Prostate gland (tissue), 2 donors: ENCODE results near the gene NUP107.

ENCODE experiments used
- POLR2A ChIP-seq: fragments of 450-650 bp; IDR thresholded peaks from one replicate; pipeline ENCODE4 v1.6.1; 2016; ENCODE audit warnings: antibody characterized with exemption, mild to moderate bottlenecking
- POLR2AphosphoS5 ChIP-seq: sonication (generic); formaldehyde crosslinking; IDR thresholded peaks from one replicate; pipeline ENCODE4 v1.6.1; 2017; ENCODE audit warnings: antibody characterized with exemption
- TF ChIP-seq, protein P1 (sequence below), 4 experiments: fragments of 200-600 bp in 2 of 4; fragments of 450-650 bp in 2 of 4; sonication (generic) in 2 of 4; IDR thresholded peaks; 1 replicate in 3 of 4; 2 replicates in 1 of 4; pipeline ENCODE4 v1.5.1; 2016 to 2019; ENCODE audit warnings: antibody characterized with exemption in 4 of 4, mild to moderate bottlenecking in 2 of 4, moderate library complexity in 2 of 4

DNA sequence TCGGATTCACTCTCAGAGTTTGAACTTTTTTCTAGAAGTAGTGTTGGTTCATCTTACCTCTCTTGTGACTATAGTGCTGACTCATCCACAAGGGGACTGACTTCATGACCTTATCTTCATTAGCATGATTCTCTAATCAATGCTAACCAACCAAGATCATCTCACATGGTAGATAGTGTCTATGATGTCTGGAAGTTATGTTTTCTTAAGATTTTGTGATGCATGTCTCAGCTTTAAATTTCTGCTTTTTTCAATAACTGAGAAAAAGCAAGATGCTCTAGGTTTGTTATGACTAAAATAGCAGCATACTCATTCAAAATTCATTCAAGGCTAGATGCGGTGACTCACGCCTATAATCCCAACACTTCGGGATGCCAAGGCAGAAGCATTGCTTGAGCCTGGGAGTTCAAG, 46.9 kb downstream of the NUP107 start:
- TF ChIP-seq POLR2AphosphoS5: no peak
- TF ChIP-seq, protein P1, sequence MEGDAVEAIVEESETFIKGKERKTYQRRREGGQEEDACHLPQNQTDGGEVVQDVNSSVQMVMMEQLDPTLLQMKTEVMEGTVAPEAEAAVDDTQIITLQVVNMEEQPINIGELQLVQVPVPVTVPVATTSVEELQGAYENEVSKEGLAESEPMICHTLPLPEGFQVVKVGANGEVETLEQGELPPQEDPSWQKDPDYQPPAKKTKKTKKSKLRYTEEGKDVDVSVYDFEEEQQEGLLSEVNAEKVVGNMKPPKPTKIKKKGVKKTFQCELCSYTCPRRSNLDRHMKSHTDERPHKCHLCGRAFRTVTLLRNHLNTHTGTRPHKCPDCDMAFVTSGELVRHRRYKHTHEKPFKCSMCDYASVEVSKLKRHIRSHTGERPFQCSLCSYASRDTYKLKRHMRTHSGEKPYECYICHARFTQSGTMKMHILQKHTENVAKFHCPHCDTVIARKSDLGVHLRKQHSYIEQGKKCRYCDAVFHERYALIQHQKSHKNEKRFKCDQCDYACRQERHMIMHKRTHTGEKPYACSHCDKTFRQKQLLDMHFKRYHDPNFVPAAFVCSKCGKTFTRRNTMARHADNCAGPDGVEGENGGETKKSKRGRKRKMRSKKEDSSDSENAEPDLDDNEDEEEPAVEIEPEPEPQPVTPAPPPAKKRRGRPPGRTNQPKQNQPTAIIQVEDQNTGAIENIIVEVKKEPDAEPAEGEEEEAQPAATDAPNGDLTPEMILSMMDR (IDR thresholded peaks at IDR 0.05): no peak
- no peak for TF ChIP-seq POLR2A
